Measurements from ENCODE around the gene UNK. TPM values are rescaled to one million over a fixed set of nuclear protein-coding genes. Genes with fewer than 3 reads are reported as not detected.

UNK gene
- total RNA-seq, 6 donors from 2014 or later, result 22.4 to 97.4 (median 31.4) TPM

- H3K4me3 ChIP-seq, result no peak overlapping the region
- DNase-seq (no peak), ATAC-seq (ENCODE audit: low FRiP score in 2 of 2) (no peak)
- 92% methylated on average over 2 to 3 of the region's 3 CpGs for WGBS, 2 donors
- no peaks in the 10 kb centered on the region for H3K4me1 ChIP-seq
- H3K9me3 ChIP-seq, result no peaks in the 10 kb centered on the region
- H3K27me3 ChIP-seq, result no peaks in the 10 kb centered on the region
- H3K36me3 ChIP-seq, result peaks cover 27 to 99% (median 91%) of the 10 kb centered on the region in 4 donors
- H3K27ac ChIP-seq, result no peak overlapping the region
- TF ChIP-seq EP300 (IDR thresholded peaks at IDR 0.05) (no peak), POLR2AphosphoS5 (IDR thresholded peaks at IDR 0.05) (no peak), CTCF (IDR thresholded peaks at IDR 0.05) (no peak), POLR2A (IDR thresholded peaks at IDR 0.05) (no peak)
These were observed 30.8 kb downstream of the UNK start for GRCh38 chr17:75815399-75815798.

- ATAC-seq (ENCODE audit: low FRiP score in 2 of 2) (no peak), DNase-seq (no peak)
- Histone ChIP-seq H3K27me3 (no peaks in the 10 kb centered on the region), H3K36me3 (peaks cover 34 to 99% (median 82%) of the 10 kb centered on the region in 4 donors), H3K4me3 (no peak overlapping the region), H3K9me3 (no peaks in the 10 kb centered on the region), H3K4me1 (no peaks in the 10 kb centered on the region), H3K27ac (no peak overlapping the region)
- WGBS, 2 donors, result 95 to 97% methylated on average over 4 to 9 of the region's 9 CpGs
- TF ChIP-seq POLR2A (IDR thresholded peaks at IDR 0.05), result no peak
- TF ChIP-seq CTCF (IDR thresholded peaks at IDR 0.05), result no peak
- no peak for TF ChIP-seq EP300 (IDR thresholded peaks at IDR 0.05)
- no peak for TF ChIP-seq POLR2AphosphoS5 (IDR thresholded peaks at IDR 0.05)
These were observed 32.1 kb downstream of the UNK start for GRCh38 chr17:75816693-75817092.

GRCh38 chr17:75817571-75817970, 33.0 kb downstream of the UNK start:
- Histone ChIP-seq H3K36me3 (peaks cover 27 to 99% (median 77%) of the 10 kb centered on the region in 4 donors), H3K27ac (no peak overlapping the region), H3K27me3 (no peaks in the 10 kb centered on the region), H3K9me3 (no peaks in the 10 kb centered on the region), H3K4me3 (no peak overlapping the region), H3K4me1 (no peaks in the 10 kb centered on the region)
- 85 to 94% methylated on average over 3 to 6 of the region's 6 CpGs for WGBS, 2 donors
- TF ChIP-seq POLR2A (IDR thresholded peaks at IDR 0.05) (no peak), POLR2AphosphoS5 (IDR thresholded peaks at IDR 0.05) (no peak), CTCF (IDR thresholded peaks at IDR 0.05) (no peak), EP300 (IDR thresholded peaks at IDR 0.05) (no peak)
- ATAC-seq (ENCODE audit: low FRiP score in 2 of 2) (no peak), DNase-seq (no peak)

- H3K27me3 ChIP-seq, result no peaks in the 10 kb centered on the region
- peaks cover 23 to 99% (median 77%) of the 10 kb centered on the region in 4 donors for H3K36me3 ChIP-seq
- 95 to 96% methylated on average over 10 to 16 of the region's 16 CpGs for WGBS, 2 donors
- no peaks in the 10 kb centered on the region for H3K4me1 ChIP-seq
- no peaks in the 10 kb centered on the region for H3K9me3 ChIP-seq
- no peak overlapping the region for H3K4me3 ChIP-seq
- no peak for DNase-seq
- ATAC-seq (ENCODE audit: low FRiP score in 2 of 2), result no peak
- no peak overlapping the region for H3K27ac ChIP-seq
- TF ChIP-seq POLR2AphosphoS5 (IDR thresholded peaks at IDR 0.05) (no peak), CTCF (IDR thresholded peaks at IDR 0.05) (no peak), EP300 (IDR thresholded peaks at IDR 0.05) (no peak), POLR2A (IDR thresholded peaks at IDR 0.05) (no peak)
These were observed 33.8 kb downstream of the UNK start for GRCh38 chr17:75818326-75818885.

GRCh38 chr17:75819116-75819515, 34.5 kb downstream of the UNK start:
- 90 to 95% methylated on average over 6 to 7 of the region's 7 CpGs for WGBS, 2 donors
- Histone ChIP-seq H3K36me3 (peaks cover 19 to 99% (median 78%) of the 10 kb centered on the region in 4 donors), H3K4me3 (no peak overlapping the region), H3K27ac (no peak overlapping the region), H3K9me3 (no peaks in the 10 kb centered on the region), H3K27me3 (no peaks in the 10 kb centered on the region), H3K4me1 (no peaks in the 10 kb centered on the region)
- ATAC-seq (ENCODE audit: low FRiP score in 2 of 2) (no peak), DNase-seq (no peak)
- TF ChIP-seq EP300 (IDR thresholded peaks at IDR 0.05) (no peak), POLR2AphosphoS5 (IDR thresholded peaks at IDR 0.05) (no peak), CTCF (IDR thresholded peaks at IDR 0.05) (no peak), POLR2A (IDR thresholded peaks at IDR 0.05) (no peak)

Data from upper lobe of left lung (tissue), 6 donors.